Measurements from ENCODE around the gene VDAC1.

- TF ChIP-seq, protein P1, sequence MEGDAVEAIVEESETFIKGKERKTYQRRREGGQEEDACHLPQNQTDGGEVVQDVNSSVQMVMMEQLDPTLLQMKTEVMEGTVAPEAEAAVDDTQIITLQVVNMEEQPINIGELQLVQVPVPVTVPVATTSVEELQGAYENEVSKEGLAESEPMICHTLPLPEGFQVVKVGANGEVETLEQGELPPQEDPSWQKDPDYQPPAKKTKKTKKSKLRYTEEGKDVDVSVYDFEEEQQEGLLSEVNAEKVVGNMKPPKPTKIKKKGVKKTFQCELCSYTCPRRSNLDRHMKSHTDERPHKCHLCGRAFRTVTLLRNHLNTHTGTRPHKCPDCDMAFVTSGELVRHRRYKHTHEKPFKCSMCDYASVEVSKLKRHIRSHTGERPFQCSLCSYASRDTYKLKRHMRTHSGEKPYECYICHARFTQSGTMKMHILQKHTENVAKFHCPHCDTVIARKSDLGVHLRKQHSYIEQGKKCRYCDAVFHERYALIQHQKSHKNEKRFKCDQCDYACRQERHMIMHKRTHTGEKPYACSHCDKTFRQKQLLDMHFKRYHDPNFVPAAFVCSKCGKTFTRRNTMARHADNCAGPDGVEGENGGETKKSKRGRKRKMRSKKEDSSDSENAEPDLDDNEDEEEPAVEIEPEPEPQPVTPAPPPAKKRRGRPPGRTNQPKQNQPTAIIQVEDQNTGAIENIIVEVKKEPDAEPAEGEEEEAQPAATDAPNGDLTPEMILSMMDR (IDR thresholded peaks at IDR 0.05; ENCODE audit: extremely low read depth in 1 of 2, insufficient read depth in 1 of 2, low read depth in 1 of 2, low read length in 2 of 2), result no peak
- TF ChIP-seq POLR2A (IDR thresholded peaks at IDR 0.05; ENCODE audit: low read depth, low read length), result no peak
- TF ChIP-seq MAX (IDR thresholded peaks at IDR 0.05; ENCODE audit: insufficient read depth, insufficient read length), result no peak
- TF ChIP-seq POLR2AphosphoS5 (IDR thresholded peaks at IDR 0.05; ENCODE audit: insufficient read depth, low read depth, low read length), result no peak
- no peak for TF ChIP-seq EZH2 (IDR thresholded peaks at IDR 0.05; ENCODE audit: borderline replicate concordance, low read depth, low read length, severe bottlenecking)
- TF ChIP-seq FOS (IDR thresholded peaks at IDR 0.05; ENCODE audit: borderline replicate concordance, insufficient read depth, low read length), result no peak
- TF ChIP-seq MYC (IDR thresholded peaks at IDR 0.05; ENCODE audit: low read depth, low read length), result no peak
- no peak for TF ChIP-seq JUN (IDR thresholded peaks at IDR 0.05; ENCODE audit: borderline replicate concordance, insufficient read depth, insufficient read length, low read depth)
Observed at GRCh38 chr5:133948721-133949120, 56.1 kb downstream of the VDAC1 start.

All from endothelial cell of umbilical vein (primary cell).